ENCODE data around the gene VWA5B2.

The VWA5B2 gene

GRCh38 chr3:184229394-184230080 lies at the start of gene VWA5B2:
Gene VWA5B2, plus strand, starts transcription at chr3:184229585. Its CDS starts 944 bp downstream, at chr3:184230529.
- DNase-seq: no peak

GRCh38 chr3:184180165-184180564 lies 49.2 kb upstream of the VWA5B2 start:
- DNase-seq: no peak

DNA sequence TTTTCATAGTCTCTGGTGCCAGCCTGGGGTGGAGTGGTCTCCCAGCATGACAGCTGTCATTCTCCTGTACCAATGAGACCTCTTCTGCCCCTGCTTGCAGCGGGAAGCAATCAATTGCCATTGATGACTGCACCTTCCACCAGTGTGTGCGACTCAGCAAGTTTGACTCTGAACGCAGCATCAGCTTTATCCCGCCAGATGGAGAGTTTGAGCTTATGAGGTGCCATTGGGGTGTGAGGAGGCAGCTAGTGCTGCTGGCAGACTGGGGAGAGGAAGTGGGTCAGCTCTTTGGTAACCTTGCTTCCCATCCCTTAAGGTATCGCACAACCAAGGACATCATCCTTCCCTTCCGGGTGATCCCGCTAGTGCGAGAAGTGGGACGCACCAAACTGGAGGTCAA lies 47.8 kb upstream of the VWA5B2 start:
- DNase-seq: no peak

DNA sequence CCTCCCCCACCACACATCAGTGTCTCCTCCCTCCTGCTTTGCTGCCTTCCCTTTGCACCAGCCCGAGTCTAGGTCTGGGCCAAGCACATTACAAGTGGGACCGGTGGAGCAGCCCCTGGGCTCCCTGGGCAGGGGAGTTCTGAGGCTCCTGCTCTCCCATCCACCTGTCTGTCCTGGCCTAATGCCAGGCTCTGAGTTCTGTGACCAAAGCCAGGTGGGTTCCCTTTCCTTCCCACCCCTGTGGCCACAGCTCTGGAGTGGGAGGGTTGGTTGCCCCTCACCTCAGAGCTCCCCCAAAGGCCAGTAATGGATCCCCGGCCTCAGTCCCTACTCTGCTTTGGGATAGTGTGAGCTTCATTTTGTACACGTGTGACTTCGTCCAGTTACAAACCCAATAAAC lies 45.7 kb upstream of the VWA5B2 start:
- no peak for DNase-seq

DNA sequence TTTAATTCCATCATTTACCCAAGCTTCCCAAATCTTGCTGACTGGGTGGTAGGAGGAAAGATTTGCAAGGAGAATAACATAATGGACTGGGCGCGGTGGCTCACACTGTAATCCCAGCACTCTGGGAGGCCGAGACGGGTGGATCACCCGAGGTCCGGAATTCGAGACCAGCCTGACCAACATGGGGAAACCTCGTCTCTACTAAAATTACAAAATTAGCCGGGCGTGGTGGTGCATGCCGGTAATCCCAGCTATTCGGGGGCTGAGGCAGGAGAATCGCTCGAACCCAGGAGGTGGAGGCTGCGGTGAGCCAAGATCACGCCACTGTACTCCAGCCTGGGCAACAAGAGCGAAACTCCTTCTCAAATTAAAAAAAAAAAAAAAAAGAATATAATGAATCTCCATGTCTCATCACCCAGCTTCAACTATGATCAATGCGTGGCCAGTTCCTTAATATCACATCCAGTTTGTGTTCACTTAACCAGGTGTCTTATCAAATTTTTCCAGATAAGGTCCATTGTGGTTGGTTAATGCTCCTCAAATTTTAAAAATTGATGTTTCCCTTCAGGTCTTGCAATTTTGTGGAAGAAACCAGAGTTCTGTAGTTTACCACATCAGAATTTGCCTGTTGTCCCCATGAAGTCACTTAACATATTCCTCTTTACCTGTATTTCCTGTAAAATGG lies 44.7 kb upstream of the VWA5B2 start:
- no peak for DNase-seq

- peak; percentile 92 for DNase-seq
Observed at GRCh38 chr3:184185461-184186183, 43.8 kb upstream of the VWA5B2 start.

DNA sequence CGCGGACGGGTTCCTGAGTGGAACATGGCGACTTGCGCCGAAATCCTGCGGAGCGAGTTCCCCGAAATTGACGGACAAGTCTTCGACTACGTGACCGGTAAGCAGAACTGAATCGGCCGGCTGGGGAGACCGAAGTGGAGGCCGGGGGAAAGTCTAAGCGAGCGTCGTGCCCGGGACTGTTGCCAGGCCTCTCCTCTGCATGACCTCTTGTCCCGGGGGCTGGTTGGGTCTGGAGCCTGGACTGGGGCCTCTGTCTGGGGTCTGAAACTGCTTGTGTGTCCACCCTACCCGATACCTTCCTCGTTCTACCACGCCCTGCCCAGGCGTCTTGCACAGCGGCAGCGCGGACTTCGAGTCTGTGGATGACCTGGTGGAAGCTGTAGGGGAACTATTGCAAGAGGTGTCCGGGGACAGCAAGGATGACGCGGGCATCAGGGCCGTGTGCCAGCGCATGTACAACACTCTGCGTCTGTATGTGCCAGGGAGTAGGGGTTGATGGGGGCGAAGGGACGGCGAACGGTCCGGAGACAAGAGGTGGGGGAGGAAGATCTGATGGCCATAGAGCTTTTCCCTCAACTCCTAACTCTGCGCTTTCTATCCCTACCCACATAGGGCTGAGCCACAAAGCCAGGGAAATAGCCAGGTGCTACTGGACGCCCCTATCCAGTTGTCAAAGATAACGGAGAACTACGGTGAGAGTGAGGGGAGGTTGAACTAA lies 43.0 kb upstream of the VWA5B2 start, which contains the start of gene ABCF3:
Gene ABCF3, plus strand, starts transcription at position 16 of the 718 bp plus-strand sequence. Its CDS starts 9 bp downstream, at position 25.
- DNase-seq: no peak

GRCh38 chr3:184186902-184187207 lies 42.5 kb upstream of the VWA5B2 start:
- no peak for DNase-seq

DNA sequence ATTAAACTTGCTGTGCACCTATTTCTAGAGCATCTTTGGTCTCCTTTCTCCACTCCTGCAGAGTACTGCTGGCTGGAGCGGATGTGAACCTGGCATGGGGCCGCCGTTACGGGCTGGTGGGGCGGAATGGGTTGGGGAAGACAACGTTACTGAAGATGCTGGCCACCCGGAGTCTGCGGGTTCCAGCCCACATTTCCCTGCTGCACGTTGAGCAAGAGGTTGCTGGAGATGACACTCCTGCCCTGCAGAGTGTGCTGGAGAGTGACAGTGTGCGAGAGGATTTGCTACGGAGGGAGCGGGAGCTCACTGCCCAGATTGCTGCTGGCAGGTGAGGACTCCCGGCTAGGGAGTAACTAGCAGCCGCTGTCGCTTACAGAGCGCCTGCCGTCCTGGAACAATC lies 41.3 kb upstream of the VWA5B2 start:
- DNase-seq: no peak

GRCh38 chr3:184189421-184189820 lies 40.0 kb upstream of the VWA5B2 start:
- DNase-seq: no peak

DNA sequence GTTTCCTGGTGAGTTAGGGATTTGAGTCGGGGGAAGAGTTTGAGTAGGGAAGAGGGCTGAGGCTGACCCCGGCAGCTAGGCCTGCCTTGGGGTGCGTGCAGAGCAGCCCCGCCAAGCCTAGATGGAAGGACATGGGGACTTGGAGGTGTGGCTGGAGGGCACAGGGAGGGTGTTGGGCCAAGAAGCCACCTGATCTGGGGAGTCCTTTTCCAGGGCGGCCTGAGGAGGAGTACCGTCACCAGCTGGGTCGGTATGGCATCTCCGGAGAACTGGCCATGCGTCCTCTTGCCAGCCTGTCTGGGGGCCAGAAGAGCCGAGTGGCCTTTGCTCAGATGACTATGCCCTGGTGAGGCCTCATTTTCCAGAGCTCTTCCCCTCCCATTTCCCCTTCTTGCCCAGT lies 36.5 kb upstream of the VWA5B2 start:
- DNase-seq: no peak

DNA sequence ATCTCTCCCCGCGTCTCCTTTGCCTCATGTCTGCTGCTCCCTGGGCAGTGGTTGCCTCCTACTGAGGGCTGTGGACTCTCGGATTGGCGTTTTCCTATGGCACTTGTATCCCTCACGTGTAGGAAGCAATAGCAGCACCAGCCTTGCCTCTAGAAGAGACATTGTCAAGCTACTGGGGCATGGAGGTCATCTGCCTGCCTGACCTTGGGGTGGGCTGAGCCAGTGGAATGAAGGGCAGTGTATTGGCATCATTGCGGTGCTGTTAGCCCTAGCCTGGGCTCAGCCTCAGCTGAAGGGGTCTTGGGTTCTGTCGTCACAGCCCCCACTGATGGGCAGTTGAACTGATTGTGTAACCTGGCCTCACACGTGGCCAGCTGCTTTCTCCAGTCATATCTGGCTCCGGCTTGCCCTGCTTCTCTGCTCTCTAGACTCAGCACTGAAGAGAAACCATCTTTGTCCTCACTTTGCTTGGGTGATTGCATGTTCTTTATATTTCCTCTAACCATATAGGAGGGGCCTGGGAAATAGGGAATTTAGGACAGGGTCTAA lies 35.3 kb upstream of the VWA5B2 start:
- DNase-seq: no peak

DNA sequence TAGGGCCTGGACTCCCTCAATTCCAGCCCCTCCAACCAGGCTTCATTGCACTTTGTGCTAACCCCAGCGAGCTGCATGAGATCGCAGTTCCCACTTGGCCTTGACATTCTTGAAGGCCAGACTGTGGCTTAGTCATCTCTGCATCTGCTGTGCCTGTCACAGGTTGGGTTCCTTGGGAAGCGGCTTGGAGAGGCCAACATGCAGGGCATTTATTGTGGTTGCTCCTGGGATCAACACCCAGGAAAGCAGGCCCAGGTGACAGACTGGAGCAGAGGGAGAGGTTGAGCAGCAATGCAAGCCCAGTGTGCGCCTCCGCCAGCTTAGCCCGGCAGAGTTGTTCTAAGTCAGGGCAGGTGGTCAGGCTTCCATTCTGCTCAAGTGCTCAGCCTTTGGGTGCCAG lies 32.8 kb upstream of the VWA5B2 start:
- DNase-seq: no peak

- DNase-seq: no peak
Observed at GRCh38 chr3:184198509-184198908, 30.9 kb upstream of the VWA5B2 start.

GRCh38 chr3:184200825-184201224 lies 28.6 kb upstream of the VWA5B2 start:
- DNase-seq: no peak

DNA sequence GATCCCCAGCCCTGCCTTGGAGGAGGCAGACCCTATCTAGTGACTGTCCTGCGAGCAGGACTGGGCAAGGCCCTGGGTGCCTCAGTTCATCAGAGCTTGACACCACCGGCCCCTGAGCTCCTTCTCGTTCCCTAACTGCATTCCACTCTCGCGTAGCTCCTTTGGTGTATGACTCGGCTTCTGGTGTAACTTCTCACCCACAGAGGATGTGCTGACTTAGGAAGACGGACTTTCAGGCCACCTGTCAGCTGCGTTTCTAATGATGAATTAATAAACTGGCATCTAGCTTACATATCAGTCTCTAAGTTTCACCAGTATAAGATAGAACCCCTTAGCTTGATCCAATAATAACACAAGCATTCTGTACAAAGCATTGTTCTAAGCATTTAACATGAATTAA lies 25.9 kb upstream of the VWA5B2 start:
- no peak for DNase-seq

DNA sequence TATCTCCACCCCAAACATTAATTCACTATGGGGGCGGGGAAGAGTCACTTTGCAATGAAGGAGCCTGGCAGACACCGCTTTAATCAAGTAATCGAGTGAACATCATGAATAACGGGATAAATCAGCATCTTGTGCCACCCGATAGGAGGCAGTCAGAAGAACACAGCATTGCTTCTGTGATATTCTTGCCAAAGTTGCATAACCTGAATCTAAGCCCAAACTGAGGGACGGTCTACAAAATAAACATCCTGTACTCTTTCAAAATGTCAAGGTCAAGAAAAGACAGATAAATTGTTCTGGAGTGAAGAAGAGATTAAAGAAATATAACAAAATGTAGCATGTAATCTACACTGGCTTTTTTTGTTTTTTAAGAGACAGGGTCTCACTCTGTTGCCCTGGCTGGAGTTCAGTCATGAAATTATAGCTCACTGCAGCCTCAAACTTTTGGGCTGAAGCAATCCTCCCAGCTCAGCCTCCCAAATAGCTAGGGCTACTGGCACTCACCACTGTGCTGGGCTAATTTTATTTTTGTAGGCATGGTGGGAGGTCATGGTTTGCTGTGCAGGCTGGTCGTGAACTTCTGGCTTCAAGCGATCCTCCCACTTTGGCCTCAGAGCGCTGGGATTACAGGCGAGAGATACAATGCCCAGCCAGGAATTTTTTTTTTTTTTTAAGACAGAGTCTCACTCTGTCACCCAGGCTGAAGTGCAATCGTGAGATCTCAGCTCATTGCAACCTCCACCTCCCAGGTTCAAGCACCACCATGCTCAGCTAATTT lies 20.1 kb upstream of the VWA5B2 start:
- no peak for DNase-seq

DNA sequence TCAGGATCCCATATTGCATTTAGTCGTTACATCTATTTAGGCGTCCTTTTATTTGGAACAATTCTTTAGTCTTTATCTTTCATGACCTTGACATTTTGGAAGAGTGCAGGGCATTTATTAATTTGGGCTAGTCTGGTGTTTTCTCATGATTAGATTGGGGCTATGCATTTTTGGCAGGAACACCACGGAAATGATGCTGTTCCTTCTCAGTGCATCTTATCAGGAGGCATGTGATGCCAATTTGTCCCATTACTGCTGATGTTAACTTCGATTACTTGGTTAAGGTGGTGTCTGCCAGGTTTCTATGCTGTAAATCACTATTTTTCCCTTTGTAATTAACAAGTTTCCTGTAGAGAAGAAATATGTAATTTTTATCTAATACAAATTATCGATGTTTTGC lies 18.1 kb upstream of the VWA5B2 start:
- no peak for DNase-seq

DNA sequence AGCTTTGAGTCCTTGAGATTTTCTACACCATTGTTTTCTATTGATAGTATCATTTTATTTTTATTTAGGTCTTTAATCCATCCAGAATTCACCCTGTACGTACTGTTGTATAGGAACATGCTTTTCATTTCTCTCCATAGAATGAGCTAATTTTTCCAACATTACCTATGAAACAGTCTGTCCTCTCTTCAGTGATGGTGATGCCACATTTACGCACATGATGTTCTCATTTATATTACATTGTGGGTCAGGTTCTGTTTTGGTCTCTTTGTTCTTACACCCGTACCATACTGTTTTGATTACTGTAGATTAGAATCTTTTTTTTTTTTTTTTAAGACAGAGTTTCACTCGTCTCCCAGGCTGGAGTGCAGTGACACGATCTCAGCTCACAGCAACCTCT lies 17.7 kb upstream of the VWA5B2 start:
- DNase-seq: no peak

- DNase-seq: no peak
Observed at GRCh38 chr3:184218814-184219213, 10.6 kb upstream of the VWA5B2 start.

DNA sequence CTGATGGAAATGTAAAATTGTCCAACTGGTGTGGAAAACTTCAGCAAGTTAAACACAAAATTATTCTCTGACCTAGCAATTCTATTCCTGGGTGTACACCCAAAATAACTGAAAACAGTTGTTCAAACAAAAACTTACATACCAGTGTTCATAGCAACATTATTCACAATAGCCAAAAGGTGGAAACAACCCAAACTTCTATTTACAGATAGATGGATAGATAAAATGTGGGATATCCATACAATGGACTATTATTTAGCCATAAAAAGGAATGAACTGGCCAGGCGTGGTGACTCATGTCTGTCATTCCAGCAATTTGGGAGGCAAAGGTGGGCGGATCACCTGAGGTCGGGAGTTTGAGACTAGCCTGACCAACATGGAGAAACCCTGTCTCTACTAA lies 6.9 kb upstream of the VWA5B2 start:
- no peak for DNase-seq

DNA sequence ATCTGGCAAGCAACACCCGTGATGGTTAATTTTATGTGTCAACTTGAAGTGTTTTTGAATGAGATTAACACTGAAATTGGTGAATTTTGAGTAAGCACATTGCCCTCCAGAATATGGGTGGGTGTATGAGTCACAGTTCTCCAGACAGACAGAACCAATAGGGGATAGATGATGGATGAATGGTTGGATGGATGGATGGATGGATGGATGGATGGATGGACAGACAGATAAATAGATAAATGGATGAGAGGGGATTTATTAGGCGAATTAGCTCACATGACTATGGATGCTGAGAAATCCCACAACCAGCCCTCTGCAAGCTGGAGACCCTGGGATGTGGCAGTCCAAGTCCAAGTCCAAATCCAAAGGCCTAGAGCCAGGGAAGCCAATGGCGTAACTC lies 5.4 kb upstream of the VWA5B2 start:
- no peak for DNase-seq
